Hematopoietic multipotent progenitor cell treated with erythropoietin and hydrocortisone succinate and interleukin-3 and kit ligand, for 8 days (in vitro differentiated cells): ENCODE results near the gene YIF1A.

Experiments used
- DNase-seq: peaks from one replicate; pipeline ENCODE4 v3.0.0-alpha.2; 2015

Gene YIF1A

GRCh38 chr11:66239998-66240780 lies 48.8 kb downstream of the YIF1A start:
- no peak for DNase-seq

- no peak for DNase-seq
Measured at GRCh38 chr11:66239511-66239910, 49.4 kb downstream of the YIF1A start.

DNA sequence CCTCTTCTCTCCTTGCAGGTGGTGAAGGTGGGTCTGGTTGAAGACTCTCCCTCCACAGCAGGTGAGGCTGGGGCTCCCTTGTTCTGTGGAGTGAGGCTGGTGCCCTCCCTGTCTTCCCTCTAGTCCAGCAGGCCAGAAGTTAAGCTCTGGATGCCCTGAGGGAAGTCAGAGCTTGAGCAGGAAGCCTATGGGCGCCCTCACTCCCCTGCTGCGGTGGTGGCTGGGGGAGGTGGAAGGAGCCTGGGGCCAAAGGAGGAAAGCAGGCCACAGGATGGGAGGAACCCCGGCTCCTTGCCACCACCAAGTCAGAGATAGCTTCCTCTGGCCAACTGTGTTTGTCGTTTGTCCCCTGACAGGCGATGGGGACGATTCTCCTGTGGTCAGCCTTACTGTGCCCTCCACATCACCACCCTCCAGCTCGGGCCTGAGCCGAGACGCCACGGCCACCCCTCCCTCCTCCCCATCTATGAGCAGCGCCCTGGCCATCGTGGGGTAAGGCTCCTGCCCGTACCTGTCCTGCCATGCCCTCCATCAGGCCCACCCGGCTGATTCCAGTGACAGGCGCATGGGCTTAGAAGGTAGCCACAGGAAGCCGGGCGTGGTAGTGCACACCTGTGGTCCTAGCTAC lies 50.0 kb downstream of the YIF1A start:
- no peak for DNase-seq

DNA sequence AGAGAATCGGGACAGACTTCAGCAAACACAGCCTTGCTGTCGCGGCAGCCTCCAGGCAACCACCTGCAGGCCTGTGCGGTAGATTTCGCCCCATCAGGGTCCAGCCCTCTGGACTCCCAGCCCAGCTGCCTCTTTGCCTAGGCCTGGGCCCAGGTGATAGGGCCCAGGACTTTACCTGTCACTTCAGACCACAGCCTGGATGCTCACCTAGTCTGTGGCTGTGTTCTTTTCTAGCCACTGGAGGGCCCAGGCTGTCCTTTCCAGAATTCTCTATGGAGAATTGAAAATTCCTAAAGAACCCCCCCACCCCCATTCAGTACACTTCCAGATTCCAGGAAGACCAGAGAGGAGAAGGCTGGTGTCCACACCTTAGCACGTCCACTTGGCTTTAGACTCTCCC lies 51.1 kb downstream of the YIF1A start:
- DNase-seq: no peak

- DNase-seq: no peak
Measured at GRCh38 chr11:66235141-66235540, 53.8 kb downstream of the YIF1A start.
